ENCODE measurements around the gene SLC36A1. TPM values are rescaled to one million over a fixed set of nuclear protein-coding genes. Genes with fewer than 3 reads are reported as not detected.

Gene SLC36A1
- total RNA-seq, result 6.9 and 7.4 TPM in 2 replicates

GRCh38 chr5:151447174-151448037 is at the start of gene SLC36A1:
Gene SLC36A1, plus strand, starts transcription at chr5:151447603. Its CDS starts 11,190 bp downstream, at chr5:151458793.

Other genes starting within 250 kb of the SLC36A1 start
- 3.5 and 13.6 TPM in 2 replicates for gene CCDC69, start 223.5 kb upstream of the SLC36A1 start, total RNA-seq
- gene GM2A, start 194.4 kb upstream of the SLC36A1 start, total RNA-seq, result 20.4 and 36.9 TPM in 2 replicates
- not detected in 2 replicates for gene SLC36A3, start 143.8 kb upstream of the SLC36A1 start, total RNA-seq
- gene SLC36A2, start 100.0 kb upstream of the SLC36A1 start, total RNA-seq, result not detected in 2 replicates
- gene FAT2, start 143.7 kb downstream of the SLC36A1 start, total RNA-seq, result 0.13 and 0.16 TPM in 2 replicates
- gene SPARC, start 239.3 kb downstream of the SLC36A1 start, total RNA-seq, result 1,078 and 1,962 TPM in 2 replicates